ENCODE data around the gene MYO1B. TPM values are rescaled to one million over a fixed set of nuclear protein-coding genes. Genes with fewer than 3 reads are reported as not detected.
A peak's percentile ranks its signal among the peaks of the same experiment; 100 is the strongest.

The MYO1B gene
- total and polyA plus RNA-seq, 2 experiments from 2014 or later, result 26.4 to 70.6 TPM

DNA sequence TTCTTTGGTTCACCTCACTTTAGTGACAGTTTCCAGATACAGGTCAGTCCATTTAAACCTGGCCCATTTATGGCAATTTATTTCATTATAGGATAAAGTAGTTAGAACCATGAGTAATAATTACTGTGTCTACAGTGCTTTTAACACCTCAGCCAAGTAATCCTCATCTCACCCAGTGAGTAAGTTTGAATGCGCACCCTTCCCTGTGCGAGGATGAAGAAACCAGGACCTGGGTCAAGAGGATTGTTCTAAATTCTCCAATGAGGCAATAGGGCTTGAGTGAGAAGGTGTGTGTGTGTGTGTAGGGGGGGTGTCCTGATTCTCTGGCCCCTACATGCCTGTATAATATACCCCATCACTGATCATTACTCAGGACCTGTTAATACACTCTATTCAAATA lies 854 bp upstream of the MYO1B start (continued):
- TF ChIP-seq, protein P1, sequence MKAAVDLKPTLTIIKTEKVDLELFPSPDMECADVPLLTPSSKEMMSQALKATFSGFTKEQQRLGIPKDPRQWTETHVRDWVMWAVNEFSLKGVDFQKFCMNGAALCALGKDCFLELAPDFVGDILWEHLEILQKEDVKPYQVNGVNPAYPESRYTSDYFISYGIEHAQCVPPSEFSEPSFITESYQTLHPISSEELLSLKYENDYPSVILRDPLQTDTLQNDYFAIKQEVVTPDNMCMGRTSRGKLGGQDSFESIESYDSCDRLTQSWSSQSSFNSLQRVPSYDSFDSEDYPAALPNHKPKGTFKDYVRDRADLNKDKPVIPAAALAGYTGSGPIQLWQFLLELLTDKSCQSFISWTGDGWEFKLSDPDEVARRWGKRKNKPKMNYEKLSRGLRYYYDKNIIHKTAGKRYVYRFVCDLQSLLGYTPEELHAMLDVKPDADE (IDR thresholded peaks at IDR 0.05), result no peak
- TF ChIP-seq JUNB (IDR thresholded peaks at IDR 0.05; ENCODE audit: unreplicated experiment) (no peak), NANOG (IDR thresholded peaks at IDR 0.05; ENCODE audit: borderline replicate concordance) (no peak), ZNF331 (CRISPR knock-in tag; IDR thresholded peaks at IDR 0.05; ENCODE audit: low read depth) (no peak), EZH2 (IDR thresholded peaks at IDR 0.05; ENCODE audit: low read depth, unreplicated experiment) (no peak)

DNA sequence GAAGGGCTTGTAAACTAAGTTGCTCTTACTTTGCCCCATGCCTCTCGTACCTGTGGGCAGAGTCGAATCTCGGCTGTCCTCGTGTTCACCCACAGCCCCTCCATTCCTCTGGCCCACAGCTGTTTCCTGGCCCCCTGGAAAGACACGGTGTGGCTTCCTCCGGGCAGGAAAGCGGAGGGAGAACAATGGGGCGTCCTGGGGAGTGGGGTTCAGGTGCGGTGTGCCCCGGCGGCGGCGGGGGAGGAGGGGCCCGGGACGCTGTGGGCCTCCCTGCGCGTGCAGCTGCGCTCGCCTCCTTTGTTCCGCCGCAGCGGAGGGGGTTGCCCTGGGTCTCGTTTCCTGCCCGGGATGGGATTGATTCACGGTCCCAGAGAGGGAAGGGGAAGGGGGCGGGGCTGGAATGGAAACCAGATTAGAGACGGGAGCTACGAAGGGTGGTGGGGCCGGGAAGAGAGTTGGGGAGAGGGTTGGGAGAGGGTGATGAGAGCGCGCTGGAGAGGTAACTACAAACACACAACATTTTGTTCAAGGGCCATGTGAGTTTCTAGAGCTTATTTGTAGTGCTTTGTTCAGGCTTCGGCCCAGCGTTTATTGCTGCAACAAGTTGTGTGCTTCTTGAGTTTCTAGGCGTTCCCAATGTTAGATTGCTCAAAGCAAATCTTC lies 796 bp downstream of the MYO1B start:
- Histone ChIP-seq H3K27me3 (ENCODE audit: insufficient read depth) (peaks cover 11% of the 10 kb centered on the region), H3K4me2 (peak overlapping the region; percentile 82), H3F3A (replicated peaks; ENCODE audit: low read depth) (0 out of 2 replicates have a peak, but pooled peaks cover 3% of the 10 kb centered on the region), H3K36me3 (ENCODE audit: insufficient read depth) (no peaks in the 10 kb centered on the region), H2AFZ (peak overlapping the region; percentile 72; the same call in 1 of the 2 replicates), H3K4me1 (ENCODE audit: insufficient read depth) (peaks cover 47% of the 10 kb centered on the region), H3K27ac (ENCODE audit: low read depth) (peak overlapping the region; percentile 96), H3K4me3 (peak overlapping the region; percentile 82), H3K79me2 (replicated peaks; ENCODE audit: insufficient read depth) (peaks cover 49% of the 10 kb centered on the region), H4K20me1 (replicated peaks; ENCODE audit: insufficient read depth) (peaks cover 36% of the 10 kb centered on the region), H3K9me2 (ENCODE audit: insufficient read depth) (no peaks in the 10 kb centered on the region)
- peak; percentile 97 for DNase-seq (ENCODE audit: low spot score)
- H3K4me3 Mint-ChIP-seq, result peak overlapping the region; percentile 88
- H3K27me3 Mint-ChIP-seq (ENCODE audit: insufficient read depth, low read depth, poor library complexity), result peaks cover 12% of the 10 kb centered on the region
- peak; percentile 76 for ATAC-seq
- H3K36me3 Mint-ChIP-seq (ENCODE audit: low read depth), result peaks cover 7% of the 10 kb centered on the region
- H3K4me1 Mint-ChIP-seq, result peaks cover 44% of the 10 kb centered on the region
- peak overlapping the region; percentile 97 for H3K27ac Mint-ChIP-seq
- no peaks in the 10 kb centered on the region for H3K9me3 Mint-ChIP-seq
- TF ChIP-seq POLR2AphosphoS5 (IDR thresholded peaks at IDR 0.05; ENCODE audit: low read depth) (peak; percentile 56; the same call in 1 of the 2 replicates), EZH2 (IDR thresholded peaks at IDR 0.05; ENCODE audit: low read depth, unreplicated experiment) (no peak), EZH2phosphoT487 (IDR thresholded peaks at IDR 0.05; ENCODE audit: unreplicated experiment) (no peak), CREB1 (CRISPR knock-in tag; IDR thresholded peaks at IDR 0.05; ENCODE audit: low read depth) (0 out of 2 replicates have a peak, but pooled peaks have one; percentile 39)

DNA sequence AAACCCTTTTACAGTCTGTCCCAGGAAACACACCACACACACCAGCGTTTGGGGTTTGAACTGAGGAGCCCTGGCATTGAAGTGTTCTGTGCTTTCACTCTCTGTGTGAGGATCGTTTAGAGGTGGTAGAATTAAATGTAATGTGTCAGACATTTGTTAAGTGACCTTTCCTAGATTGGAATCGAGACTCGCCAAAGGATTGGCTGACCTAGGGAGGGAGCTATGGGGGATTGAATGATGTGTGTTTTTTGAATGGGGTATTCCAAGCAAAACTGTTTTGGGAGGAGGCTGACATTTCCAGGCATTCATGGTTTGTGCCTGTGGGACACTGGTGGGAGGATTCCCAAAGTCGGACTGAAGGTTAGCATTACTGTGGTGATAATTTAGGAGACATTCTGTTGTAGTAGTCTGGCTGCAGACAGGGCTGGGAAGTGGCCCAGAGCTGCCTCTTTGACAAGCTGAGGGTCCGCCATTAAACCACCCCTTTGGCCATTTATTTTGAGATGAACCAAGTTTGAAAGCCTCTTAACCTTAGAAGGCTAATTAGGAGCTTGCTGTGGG lies 1.7 kb downstream of the MYO1B start:
- no peak overlapping the region for H3K27ac Mint-ChIP-seq
- Histone ChIP-seq H3K36me3 (ENCODE audit: insufficient read depth) (no peaks in the 10 kb centered on the region), H3K27me3 (ENCODE audit: insufficient read depth) (peaks cover 11% of the 10 kb centered on the region), H3F3A (replicated peaks; ENCODE audit: low read depth) (0 out of 2 replicates have a peak, but pooled peaks cover 3% of the 10 kb centered on the region), H4K20me1 (replicated peaks; ENCODE audit: insufficient read depth) (peaks cover 45% of the 10 kb centered on the region), H2AFZ (no peak overlapping the region), H3K4me1 (ENCODE audit: insufficient read depth) (peaks cover 52% of the 10 kb centered on the region), H3K79me2 (replicated peaks; ENCODE audit: insufficient read depth) (peaks cover 58% of the 10 kb centered on the region), H3K27ac (ENCODE audit: low read depth) (no peak overlapping the region), H3K4me3 (peak overlapping the region; percentile 82), H3K9me2 (ENCODE audit: insufficient read depth) (no peaks in the 10 kb centered on the region), H3K4me2 (peak overlapping the region; percentile 82)
- peaks cover 7% of the 10 kb centered on the region for H3K36me3 Mint-ChIP-seq (ENCODE audit: low read depth)
- ATAC-seq, result no peak
- no peak for DNase-seq (ENCODE audit: low spot score)
- TF ChIP-seq POLR2AphosphoS5 (IDR thresholded peaks at IDR 0.05; ENCODE audit: low read depth) (no peak), ZNF331 (CRISPR knock-in tag; IDR thresholded peaks at IDR 0.05; ENCODE audit: low read depth) (no peak), ZNF114 (CRISPR knock-in tag; IDR thresholded peaks at IDR 0.05) (no peak)
- peaks cover 10% of the 10 kb centered on the region for H3K27me3 Mint-ChIP-seq (ENCODE audit: insufficient read depth, low read depth, poor library complexity)
- H3K4me1 Mint-ChIP-seq, result peaks cover 52% of the 10 kb centered on the region
- no peaks in the 10 kb centered on the region for H3K9me3 Mint-ChIP-seq
- H3K4me3 Mint-ChIP-seq, result peak overlapping the region; percentile 88
